ENCODE measurements around the gene EHF.

- TF ChIP-seq POLR2A (IDR thresholded peaks at IDR 0.05; ENCODE audit: low read depth, low read length) (no peak), POLR2AphosphoS5 (IDR thresholded peaks at IDR 0.05; ENCODE audit: low read depth, low read length) (no peak)
Measured at GRCh38 chr11:34630544-34630943, 9.7 kb downstream of the EHF start.

Measured in GM12891 (cell line).